GM23248 (cell line): ENCODE data around the gene FBN1. TPM values are rescaled to one million over a fixed set of nuclear protein-coding genes. Genes with fewer than 3 reads are reported as not detected.

ENCODE experiments used
- DNase-seq: peaks from one replicate; pipeline ENCODE4 v3.0.0-alpha.2; 2015
- H2AFZ ChIP-seq: fragments of 200-600 bp; sonication (generic); 2 replicates; pipeline ENCODE4 v1.6.1; 2016; ENCODE audit warnings: antibody characterized with exemption
- H3F3A ChIP-seq: fragments of 200-600 bp; sonication (generic); 2 replicates; pipeline ENCODE4 v1.6.1; 2016; ENCODE audit warnings: mild to moderate bottlenecking, antibody characterized with exemption, mixed run types; ENCODE audit not compliant: insufficient read depth
- H3K27ac ChIP-seq: fragments of 200-600 bp; sonication (generic); 2 replicates; pipeline ENCODE4 v1.5.1; 2016; ENCODE audit warnings: mild to moderate bottlenecking
- H3K27me3 ChIP-seq: fragments of 200-600 bp; sonication (generic); replicated peaks from 2 replicates; pipeline ENCODE4 v1.6.1; 2016; ENCODE audit warnings: mild to moderate bottlenecking; ENCODE audit not compliant: insufficient read depth
- H3K36me3 ChIP-seq: fragments of 200-600 bp; sonication (generic); 2 replicates; pipeline ENCODE4 v1.6.1; 2016; ENCODE audit warnings: low read depth, mild to moderate bottlenecking
- H3K4me1 ChIP-seq: fragments of 200-600 bp; sonication (generic); 2 replicates; pipeline ENCODE4 v1.6.1; 2016; ENCODE audit warnings: mild to moderate bottlenecking; ENCODE audit not compliant: insufficient read depth
- H3K4me2 ChIP-seq: fragments of 200-600 bp; sonication (generic); one replicate; pipeline ENCODE4 v1.6.1; 2016; ENCODE audit warnings: mild to moderate bottlenecking; ENCODE audit not compliant: unreplicated experiment
- H3K4me3 ChIP-seq: fragments of 200-600 bp; sonication (generic); 2 replicates; pipeline ENCODE4 v1.5.1; 2016; ENCODE audit warnings: mild to moderate bottlenecking
- H3K79me2 ChIP-seq: fragments of 200-600 bp; sonication (generic); 2 replicates; pipeline ENCODE4 v1.6.1; 2016; ENCODE audit warnings: mild to moderate bottlenecking; ENCODE audit not compliant: insufficient read depth
- H3K9ac ChIP-seq: fragments of 200-600 bp; sonication (generic); 2 replicates; pipeline ENCODE4 v1.6.1; 2016; ENCODE audit warnings: mild to moderate bottlenecking
- H3K9me2 ChIP-seq: fragments of 200-600 bp; sonication (generic); 2 replicates; pipeline ENCODE4 v1.6.1; 2016; ENCODE audit warnings: mixed run types, mild to moderate bottlenecking, moderate library complexity; ENCODE audit not compliant: insufficient read depth
- H3K9me3 ChIP-seq: fragments of 200-600 bp; sonication (generic); one replicate; pipeline ENCODE4 v1.6.1; 2017; ENCODE audit warnings: low read depth
- H4K20me1 ChIP-seq: fragments of 200-600 bp; sonication (generic); 2 replicates; pipeline ENCODE4 v1.6.0; 2016; ENCODE audit not compliant: insufficient read depth
- EZH2 ChIP-seq: fragments of 200-600 bp; sonication (generic); IDR thresholded peaks from 2 replicates; pipeline ENCODE4 v1.6.1; 2018; ENCODE audit warnings: antibody characterized with exemption, mild to moderate bottlenecking; ENCODE audit not compliant: insufficient read depth, poor library complexity, severe bottlenecking
- EZH2phosphoT487 ChIP-seq: fragments of 200-600 bp; sonication (generic); IDR thresholded peaks from 2 replicates; pipeline ENCODE4 v1.6.1; 2018; ENCODE audit warnings: antibody characterized with exemption, moderate library complexity, mild to moderate bottlenecking, low read depth; ENCODE audit not compliant: insufficient read depth
- WGBS, 2 experiments: methylation state at CpG; one replicate each; pipeline ENCODE4 v1.1.6; 2015 to 2017; ENCODE audit warnings: low lambda C conversion rate in 2 of 2, low coverage in 1 of 2; ENCODE audit errors: missing lambda C conversion rate in 2 of 2; 5-methylcytosine and 5-hydroxymethylcytosine counted together
- in situ Hi-C: fragments of 300-500 bp; cut with MboI; formaldehyde crosslinking; loops from 2 replicates; pipeline ENCODE4 v1.15.0; 2020
- polyA plus RNA-seq: library from polyadenylated mRNA; unstranded; fragments of >200 nt; fragmentation: Nextera tagmentation; extraction: Ambion mirVana; gene quantifications from 2 replicates; pipeline ENCODE4 v1.2.1, GENCODE V29; 2016
- total RNA-seq: library from RNA; depleted of rRNA; stranded (reverse); fragments of >200 nt; shearing (Covaris generic); gene quantifications from 2 replicates; pipeline ENCODE4 v1.2.3, GENCODE V29; 2014

The FBN1 gene
- total and polyA plus RNA-seq, 2 experiments from 2014 or later = 374 to 1,478 TPM

GRCh38 chr15:48423342-48423741, 222.2 kb downstream of the FBN1 start:
- Histone ChIP-seq H3K4me3 (no peak overlapping the region), H3K4me2 (no peak overlapping the region), H3K27ac (peak overlapping the region; percentile 82), H3K9me3 (no peaks in the 10 kb centered on the region), H3K36me3 (peaks cover 92% of the 10 kb centered on the region), H3K79me2 (peaks cover 65% of the 10 kb centered on the region), H4K20me1 (no peaks in the 10 kb centered on the region), H2AFZ (no peak overlapping the region), H3F3A (peaks cover 100% of the 10 kb centered on the region), H3K27me3 (no peaks in the 10 kb centered on the region), H3K9ac (no peak overlapping the region), H3K9me2 (no peaks in the 10 kb centered on the region), H3K4me1 (peaks cover 62% of the 10 kb centered on the region)
- in situ Hi-C loops = no loop called here
- WGBS, 2 experiments = 96 to 97% methylated on average over 3 of the region's 3 CpGs
- DNase-seq = no peak
- TF ChIP-seq EZH2phosphoT487 = no peak
- no peak for TF ChIP-seq EZH2

DNA sequence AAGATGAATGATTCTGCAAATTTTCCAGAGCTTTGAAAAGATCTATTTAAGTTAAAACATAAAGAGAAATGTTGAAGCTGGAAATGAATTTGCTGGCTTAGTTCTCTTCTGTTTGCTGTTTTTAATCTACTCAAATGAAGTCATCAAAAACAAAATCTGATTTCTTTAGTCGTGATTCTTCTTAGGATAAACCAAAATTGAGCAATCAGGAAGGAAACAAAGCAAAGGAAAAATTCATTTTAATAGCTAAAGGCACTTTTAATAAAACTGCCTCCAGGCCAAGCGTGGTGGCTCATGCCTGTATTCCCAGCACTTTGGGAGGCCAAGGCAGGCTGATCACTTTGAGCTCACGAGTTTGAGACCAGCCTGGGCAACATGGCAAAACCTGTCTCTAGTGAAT, 223.1 kb downstream of the FBN1 start:
- WGBS, 2 experiments = 17 to 18% methylated on average over 3 of the region's 3 CpGs
- Histone ChIP-seq H4K20me1 (no peaks in the 10 kb centered on the region), H3F3A (peaks cover 100% of the 10 kb centered on the region), H3K27me3 (no peaks in the 10 kb centered on the region), H3K27ac (peak overlapping the region; percentile 82), H3K4me3 (no peak overlapping the region), H3K79me2 (peaks cover 72% of the 10 kb centered on the region), H3K9me3 (no peaks in the 10 kb centered on the region), H3K36me3 (peaks cover 97% of the 10 kb centered on the region), H3K9ac (0 out of 2 replicates have a peak overlapping the region, but pooled peaks have one; percentile 8), H2AFZ (no peak overlapping the region), H3K9me2 (no peaks in the 10 kb centered on the region), H3K4me1 (peaks cover 53% of the 10 kb centered on the region), H3K4me2 (no peak overlapping the region)
- TF ChIP-seq EZH2 (no peak), EZH2phosphoT487 (no peak)
- peak; percentile 57 for DNase-seq
- in situ Hi-C loops = no loop called here

- Histone ChIP-seq H3F3A (peaks cover 98% of the 10 kb centered on the region), H3K79me2 (peaks cover 62% of the 10 kb centered on the region), H3K36me3 (peaks cover 94% of the 10 kb centered on the region), H4K20me1 (no peaks in the 10 kb centered on the region), H3K4me2 (no peak overlapping the region), H3K4me3 (no peak overlapping the region), H3K9me3 (no peaks in the 10 kb centered on the region), H3K9ac (no peak overlapping the region), H3K27me3 (no peaks in the 10 kb centered on the region), H3K4me1 (peaks cover 47% of the 10 kb centered on the region), H3K27ac (peak overlapping the region; percentile 82), H2AFZ (no peak overlapping the region), H3K9me2 (no peaks in the 10 kb centered on the region)
- in situ Hi-C loops = no loop called here
- no peak for TF ChIP-seq EZH2
- TF ChIP-seq EZH2phosphoT487 = no peak
- no peak for DNase-seq
- WGBS, 2 experiments = 79 to 85% methylated on average over 5 of the region's 5 CpGs
Measured at GRCh38 chr15:48421362-48421761, 224.1 kb downstream of the FBN1 start.

GRCh38 chr15:48419896-48420295, 225.6 kb downstream of the FBN1 start:
- peak overlapping the region; percentile 82 for H3K27ac ChIP-seq
- H3K36me3 ChIP-seq = peaks cover 96% of the 10 kb centered on the region

GRCh38 chr15:48418343-48418742, 227.2 kb downstream of the FBN1 start:
- Histone ChIP-seq H2AFZ (no peak overlapping the region), H3K79me2 (peaks cover 40% of the 10 kb centered on the region), H3K4me3 (no peak overlapping the region), H3K36me3 (peaks cover 85% of the 10 kb centered on the region), H3K9me2 (no peaks in the 10 kb centered on the region), H3K27me3 (no peaks in the 10 kb centered on the region), H3K27ac (peak overlapping the region; percentile 82), H3K9me3 (no peaks in the 10 kb centered on the region), H3K9ac (peak overlapping the region; percentile 4; the same call in 1 of the 2 replicates), H3K4me1 (peaks cover 44% of the 10 kb centered on the region), H4K20me1 (no peaks in the 10 kb centered on the region), H3F3A (peaks cover 98% of the 10 kb centered on the region), H3K4me2 (no peak overlapping the region)
- 88 to 95% methylated on average over 3 of the region's 3 CpGs for WGBS, 2 experiments
- in situ Hi-C loops = no loop called here
- TF ChIP-seq EZH2 (no peak), EZH2phosphoT487 (no peak)
- no peak for DNase-seq

More at GRCh38 chr15:48419896-48420295, 225.6 kb downstream of the FBN1 start:
- Histone ChIP-seq H3K9ac (no peak overlapping the region), H3K27me3 (no peaks in the 10 kb centered on the region), H4K20me1 (no peaks in the 10 kb centered on the region), H3K4me2 (no peak overlapping the region), H3K9me3 (no peaks in the 10 kb centered on the region), H3K4me3 (no peak overlapping the region), H3K79me2 (peaks cover 56% of the 10 kb centered on the region), H2AFZ (no peak overlapping the region), H3K4me1 (peaks cover 44% of the 10 kb centered on the region), H3K9me2 (no peaks in the 10 kb centered on the region), H3F3A (peaks cover 98% of the 10 kb centered on the region)
- DNase-seq = no peak
- in situ Hi-C loops = no loop called here
- WGBS, 2 experiments = 73 to 79% methylated on average over 2 of the region's 2 CpGs
- TF ChIP-seq EZH2phosphoT487 (no peak), EZH2 (no peak)
